OCI-LY7 (cell line): ENCODE measurements around the gene UNC5B. TPM values are rescaled to one million over a fixed set of nuclear protein-coding genes. Genes with fewer than 3 reads are reported as not detected.

Experiments used
- BruUV-seq: library from RNA; stranded (reverse); fragments of 400-500 nt; replicated peaks from 2 replicates; lab custom pipeline; 2021; lab: Mats Ljungman, UMichigan
- CTCF ChIA-PET: fragments of 300-600 bp; sonication (Branson Sonifier 250); formaldehyde crosslinking; loops from one replicate; lab custom pipeline; 2022; ENCODE audit warnings: antibody characterized with exemption; ENCODE audit not compliant: unreplicated experiment; lab: Charles Lee
- POLR2A ChIA-PET: fragments of 300-600 bp; sonication (Branson Sonifier 250); formaldehyde crosslinking; loops from one replicate; lab custom pipeline; 2022; ENCODE audit warnings: antibody characterized with exemption; lab: Charles Lee
- DNase-seq: peaks from one replicate; pipeline ENCODE4 v3.0.0-alpha.2; 2015; ENCODE audit warnings: low spot score
- H2AFZ ChIP-seq: fragments of 200-600 bp; sonication (generic), shearing (Covaris generic); 2 replicates; pipeline ENCODE4 v1.6.1; 2014; ENCODE audit warnings: mild to moderate bottlenecking, antibody characterized with exemption, low read length, moderate library complexity
- H3K27ac ChIP-seq: fragments of 200-600 bp; sonication (generic); 2 replicates; pipeline ENCODE4 v1.5.1; 2014; ENCODE audit warnings: mixed run types, low read depth, mild to moderate bottlenecking, moderate library complexity, low read length, inconsistent platforms; ENCODE audit not compliant: poor library complexity, severe bottlenecking
- H3K36me3 ChIP-seq: fragments of 200-600 bp; sonication (generic); 2 replicates; pipeline ENCODE4 v1.6.1; 2014; ENCODE audit warnings: mild to moderate bottlenecking, antibody characterized with exemption, low read length, moderate library complexity, mixed read lengths; ENCODE audit not compliant: insufficient read depth
- H3K4me1 ChIP-seq: fragments of 200-600 bp; sonication (generic); 2 replicates; pipeline ENCODE4 v1.5.1; 2014; ENCODE audit warnings: mild to moderate bottlenecking, low read length; ENCODE audit not compliant: insufficient read depth, poor library complexity, severe bottlenecking
- H3K4me2 ChIP-seq: fragments of 200-600 bp; sonication (generic); 2 replicates; pipeline ENCODE4 v1.6.1; 2014; ENCODE audit warnings: mild to moderate bottlenecking, low read length
- H3K4me3 ChIP-seq: fragments of 200-600 bp; sonication (generic); 2 replicates; pipeline ENCODE4 v1.5.1; 2014; ENCODE audit warnings: mild to moderate bottlenecking, low read depth, low read length; ENCODE audit not compliant: poor library complexity, severe bottlenecking
- H3K79me2 ChIP-seq: fragments of 200-600 bp; sonication (generic); 2 replicates; pipeline ENCODE4 v1.6.1; 2016; ENCODE audit warnings: low read depth, mild to moderate bottlenecking, low read length, moderate library complexity, mixed read lengths; ENCODE audit not compliant: insufficient read depth
- H3K9me2 ChIP-seq: fragments of 200-600 bp; sonication (generic); 2 replicates; pipeline ENCODE4 v1.6.1; 2016; ENCODE audit warnings: mild to moderate bottlenecking, low read length, mixed read lengths; ENCODE audit not compliant: insufficient read depth
- H3K9me3 ChIP-seq: fragments of 200-600 bp; sonication (generic); 2 replicates; pipeline ENCODE4 v1.6.1; 2014; ENCODE audit warnings: mild to moderate bottlenecking, mixed run types, low read length, mixed read lengths
- H4K20me1 ChIP-seq: fragments of 200-600 bp; sonication (generic); 2 replicates; pipeline ENCODE4 v1.6.1; 2014; ENCODE audit warnings: mild to moderate bottlenecking, antibody characterized with exemption, low read length, moderate library complexity, mixed read lengths; ENCODE audit not compliant: insufficient read depth
- EZH2phosphoT487 ChIP-seq: fragments of 200-600 bp; sonication (generic); IDR thresholded peaks from 2 replicates; pipeline ENCODE4 v1.6.1; 2018; ENCODE audit warnings: low read depth, borderline replicate concordance, mild to moderate bottlenecking, mixed run types, antibody characterized with exemption, low read length, moderate library complexity, mixed read lengths
- intact Hi-C: fragments of 100-400 bp; cut with micrococcal nuclease; formaldehyde crosslinking; loops from one replicate; pipeline ENCODE4 v1.10.0; 2022; ENCODE audit not compliant: unreplicated experiment
- total RNA-seq, 2 experiments: library from RNA; depleted of rRNA in 1 of 2; stranded (reverse); fragments of >200 nt in 1 of 2; shearing (Covaris generic) in 1 of 2; gene quantifications; 2 replicates each; pipeline ENCODE4 v1.2.3, GENCODE V29; 2014 to 2022
- TF ChIP-seq, protein P1 (sequence below): fragments of 200-600 bp; sonication (generic); conservative IDR thresholded peaks from 2 replicates; pipeline ENCODE4 v1.5.1; 2014; ENCODE audit warnings: mild to moderate bottlenecking, antibody characterized with exemption, low read length, moderate library complexity, mixed read lengths

UNC5B gene
- total RNA-seq, 2 experiments from 2014 or later = not detected

DNA sequence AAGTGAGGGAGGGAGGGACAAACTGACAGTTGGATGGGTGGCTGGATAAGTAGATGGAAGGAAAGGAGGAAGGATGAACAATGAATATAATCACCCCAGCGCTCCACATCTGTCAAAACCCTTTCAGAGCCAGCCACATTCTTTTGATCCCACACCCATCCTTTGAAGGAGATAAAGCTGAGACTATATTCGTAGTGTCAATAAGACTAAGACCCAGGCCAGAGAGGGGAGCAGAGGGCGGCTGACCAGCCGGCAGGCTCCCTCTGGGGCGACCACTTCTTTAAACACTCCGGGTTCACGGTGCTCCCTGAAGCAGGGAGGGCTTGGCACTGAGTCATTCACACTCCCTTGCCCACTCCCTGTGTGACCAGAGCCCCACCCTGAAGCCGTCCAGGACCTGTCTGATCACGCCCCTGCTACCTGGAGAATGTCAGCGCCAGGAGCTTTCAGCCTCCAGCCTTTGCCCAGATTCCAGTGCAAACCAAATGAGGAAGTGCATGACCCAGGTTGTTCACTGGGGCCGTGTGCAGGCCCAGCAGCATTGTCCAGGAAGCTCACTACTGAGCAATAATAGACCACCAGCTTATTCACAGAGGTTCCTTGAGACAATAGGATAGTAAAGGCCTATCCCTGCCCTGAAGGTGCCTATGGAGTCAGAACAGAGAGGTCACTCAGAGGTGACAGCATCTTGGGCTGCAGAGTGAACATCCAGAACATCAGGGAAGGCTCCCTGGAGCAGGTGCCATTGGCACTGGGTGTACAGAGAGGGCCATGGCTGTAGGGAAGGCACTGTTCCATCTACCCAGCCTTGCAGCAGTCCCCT lies 34.4 kb downstream of the UNC5B start:
- Histone ChIP-seq H3K36me3 (no peaks in the 10 kb centered on the region), H4K20me1 (no peaks in the 10 kb centered on the region), H3K9me3 (no peaks in the 10 kb centered on the region), H3K9me2 (no peaks in the 10 kb centered on the region), H3K79me2 (no peaks in the 10 kb centered on the region), H3K4me2 (no peak overlapping the region), H3K4me3 (no peak overlapping the region), H3K4me1 (no peaks in the 10 kb centered on the region), H3K27ac (no peak overlapping the region), H2AFZ (no peak overlapping the region)
- TF ChIP-seq, protein P1, sequence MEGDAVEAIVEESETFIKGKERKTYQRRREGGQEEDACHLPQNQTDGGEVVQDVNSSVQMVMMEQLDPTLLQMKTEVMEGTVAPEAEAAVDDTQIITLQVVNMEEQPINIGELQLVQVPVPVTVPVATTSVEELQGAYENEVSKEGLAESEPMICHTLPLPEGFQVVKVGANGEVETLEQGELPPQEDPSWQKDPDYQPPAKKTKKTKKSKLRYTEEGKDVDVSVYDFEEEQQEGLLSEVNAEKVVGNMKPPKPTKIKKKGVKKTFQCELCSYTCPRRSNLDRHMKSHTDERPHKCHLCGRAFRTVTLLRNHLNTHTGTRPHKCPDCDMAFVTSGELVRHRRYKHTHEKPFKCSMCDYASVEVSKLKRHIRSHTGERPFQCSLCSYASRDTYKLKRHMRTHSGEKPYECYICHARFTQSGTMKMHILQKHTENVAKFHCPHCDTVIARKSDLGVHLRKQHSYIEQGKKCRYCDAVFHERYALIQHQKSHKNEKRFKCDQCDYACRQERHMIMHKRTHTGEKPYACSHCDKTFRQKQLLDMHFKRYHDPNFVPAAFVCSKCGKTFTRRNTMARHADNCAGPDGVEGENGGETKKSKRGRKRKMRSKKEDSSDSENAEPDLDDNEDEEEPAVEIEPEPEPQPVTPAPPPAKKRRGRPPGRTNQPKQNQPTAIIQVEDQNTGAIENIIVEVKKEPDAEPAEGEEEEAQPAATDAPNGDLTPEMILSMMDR = no peak
- no peak for TF ChIP-seq EZH2phosphoT487
- no TSS peak for BruUV-seq
- intact Hi-C loops = no loop called here
- CTCF ChIA-PET = no interaction called here
- POLR2A ChIA-PET = no interaction called here
- no peak for DNase-seq

DNA sequence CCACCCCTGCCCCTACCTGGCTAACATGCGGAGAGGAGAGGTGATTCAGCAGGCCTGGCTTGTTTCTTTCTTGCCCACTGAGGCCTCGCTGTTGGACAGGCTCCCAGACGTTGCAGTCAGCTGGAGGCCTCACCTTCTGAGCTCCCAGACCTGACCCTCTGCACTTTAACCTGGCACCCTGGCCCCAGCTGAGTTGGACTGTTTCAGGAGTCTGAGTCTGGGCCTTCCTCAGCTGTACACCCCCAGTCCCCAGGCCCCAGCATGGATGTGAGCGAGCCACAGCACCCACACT lies 35.0 kb downstream of the UNC5B start:
- no peak for DNase-seq
- Histone ChIP-seq H3K36me3 (no peaks in the 10 kb centered on the region), H3K4me1 (no peaks in the 10 kb centered on the region), H3K9me3 (no peaks in the 10 kb centered on the region), H3K4me3 (no peak overlapping the region), H3K9me2 (no peaks in the 10 kb centered on the region), H2AFZ (no peak overlapping the region), H3K79me2 (no peaks in the 10 kb centered on the region), H3K27ac (no peak overlapping the region), H3K4me2 (no peak overlapping the region), H4K20me1 (no peaks in the 10 kb centered on the region)
- intact Hi-C loops = no loop called here
- BruUV-seq = no TSS peak
- ChIA-PET POLR2A (no interaction called here), CTCF (no interaction called here)
- TF ChIP-seq, protein P1 = no peak
- TF ChIP-seq EZH2phosphoT487 = no peak

DNA sequence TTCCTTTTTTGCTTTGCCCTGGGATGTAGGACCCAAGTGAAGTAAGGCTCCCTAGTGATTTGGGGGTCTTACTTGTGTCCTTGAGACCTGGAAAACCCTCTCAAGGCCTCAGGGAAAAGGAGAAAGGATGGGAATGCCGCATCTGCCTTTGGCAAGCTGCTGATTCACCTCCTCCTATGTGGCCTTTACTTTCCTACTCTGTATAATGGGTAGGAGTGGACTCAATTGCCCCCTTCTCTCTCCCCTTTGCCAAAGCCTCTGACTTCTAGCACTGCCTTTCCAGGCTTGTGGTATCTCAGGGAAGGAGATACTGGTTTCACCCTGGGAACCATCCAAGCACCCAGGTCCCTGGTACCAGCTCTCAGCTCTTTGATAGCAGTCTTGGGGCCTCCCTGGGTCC lies 35.4 kb downstream of the UNC5B start:
- H3K4me2 ChIP-seq = no peak overlapping the region
- BruUV-seq = no TSS peak

More for the DNA sequence above, 35.4 kb downstream of the UNC5B start:
- Histone ChIP-seq H3K4me1 (no peaks in the 10 kb centered on the region), H4K20me1 (no peaks in the 10 kb centered on the region), H3K9me3 (no peaks in the 10 kb centered on the region), H3K9me2 (no peaks in the 10 kb centered on the region), H3K36me3 (no peaks in the 10 kb centered on the region), H3K27ac (no peak overlapping the region), H3K4me3 (no peak overlapping the region), H2AFZ (no peak overlapping the region), H3K79me2 (no peaks in the 10 kb centered on the region)
- CTCF ChIA-PET = no interaction called here
- intact Hi-C loops = no loop called here
- no peak for DNase-seq
- POLR2A ChIA-PET = no interaction called here
- TF ChIP-seq EZH2phosphoT487 = no peak
- TF ChIP-seq, protein P1 = no peak
